Hematopoietic multipotent progenitor cell treated with erythropoietin and hydrocortisone succinate and interleukin-3 and kit ligand, for 8 days (in vitro differentiated cells): Measurements from ENCODE around the gene CEP44.
"Not testable (repeated sequence)": the region's sequence is repeated elsewhere in the genome, so short reads cannot be mapped to it uniquely, and the experiment has no call there.

Experiments used
- DNase-seq: peaks from one replicate; pipeline ENCODE4 v3.0.0-alpha.2; 2015

CEP44 gene

GRCh38 chr4:174332741-174333493 is 49.2 kb downstream of the CEP44 start:
- no peak for DNase-seq

- DNase-seq, result no peak
These were observed 50.9 kb downstream of the CEP44 start for GRCh38 chr4:174334628-174335027.

GRCh38 chr4:174340714-174341113 is 57.0 kb downstream of the CEP44 start:
- DNase-seq, result no peak

DNA sequence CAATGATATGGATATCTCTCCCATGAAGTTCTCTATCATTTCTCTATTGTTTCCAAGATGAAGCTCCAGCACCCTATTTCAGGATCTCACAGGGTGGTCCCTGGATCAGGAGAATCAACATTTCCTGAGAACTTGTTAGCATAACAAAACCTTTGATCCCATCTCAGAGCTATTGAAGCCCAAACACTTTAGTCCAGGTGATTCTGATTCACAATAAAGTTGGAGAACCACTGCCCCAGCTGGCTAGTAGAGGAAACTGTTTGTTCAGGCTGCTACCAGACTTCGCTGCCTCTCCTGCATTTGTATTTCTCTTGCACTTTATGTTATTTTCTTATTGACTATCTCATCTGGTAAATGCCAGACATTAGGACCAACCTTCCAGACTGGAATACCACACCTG is 65.4 kb downstream of the CEP44 start:
- no peak for DNase-seq

GRCh38 chr4:174352061-174352819 is 68.5 kb downstream of the CEP44 start:
- peak; percentile 51 for DNase-seq

DNA sequence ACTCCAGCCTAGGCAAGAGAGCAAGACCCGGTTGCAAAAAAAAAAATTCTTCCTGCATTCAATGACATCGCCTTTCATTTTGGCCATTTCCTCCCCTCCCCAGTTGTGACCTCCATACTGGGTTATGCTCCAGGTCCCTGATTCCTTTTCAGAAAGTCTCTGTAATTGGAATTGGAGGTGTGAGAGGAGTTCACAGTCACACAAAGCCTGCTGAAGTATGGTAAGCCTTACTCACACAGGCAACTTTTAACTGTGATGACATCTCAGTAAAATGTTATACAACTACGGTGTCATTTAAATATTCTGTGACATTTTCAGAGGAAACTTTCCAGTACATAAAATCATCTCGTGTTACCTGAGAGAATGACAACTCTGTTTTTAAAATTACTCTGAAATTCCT is 73.6 kb downstream of the CEP44 start:
- no peak for DNase-seq

DNA sequence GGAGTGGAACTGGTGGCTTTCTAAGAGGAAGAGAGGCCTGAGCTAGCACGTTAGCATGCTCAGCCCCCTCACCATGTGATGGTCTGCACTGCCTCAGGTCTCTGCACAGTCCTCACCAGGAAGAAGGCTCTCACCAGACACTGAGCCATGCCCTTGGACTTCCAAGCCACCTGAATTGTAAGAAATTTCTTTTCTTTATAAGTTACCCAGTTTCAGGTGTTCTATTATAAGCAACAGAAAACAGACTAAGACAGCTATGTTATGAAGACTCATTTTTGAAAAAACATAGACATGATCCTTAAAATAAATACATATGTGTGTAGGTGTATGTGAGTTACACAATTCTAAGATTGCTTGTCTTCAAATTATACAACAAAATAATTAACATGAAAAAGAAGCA is 74.7 kb downstream of the CEP44 start:
- no peak for DNase-seq

GRCh38 chr4:174358829-174359228 is 75.1 kb downstream of the CEP44 start:
- DNase-seq, result no peak

- no peak for DNase-seq
These were observed 78.6 kb downstream of the CEP44 start for GRCh38 chr4:174362340-174362739.

- not testable (repeated sequence) for DNase-seq
These were observed 80.1 kb downstream of the CEP44 start for GRCh38 chr4:174363782-174364181.

GRCh38 chr4:174365018-174365587 is 81.4 kb downstream of the CEP44 start:
- peak; percentile 67 for DNase-seq

GRCh38 chr4:174369985-174370384 is 86.3 kb downstream of the CEP44 start:
- DNase-seq, result no peak

- DNase-seq, result no peak
These were observed 90.1 kb downstream of the CEP44 start for GRCh38 chr4:174373821-174374220.

- DNase-seq, result no peak
These were observed 91.7 kb downstream of the CEP44 start for GRCh38 chr4:174375422-174375821.

DNA sequence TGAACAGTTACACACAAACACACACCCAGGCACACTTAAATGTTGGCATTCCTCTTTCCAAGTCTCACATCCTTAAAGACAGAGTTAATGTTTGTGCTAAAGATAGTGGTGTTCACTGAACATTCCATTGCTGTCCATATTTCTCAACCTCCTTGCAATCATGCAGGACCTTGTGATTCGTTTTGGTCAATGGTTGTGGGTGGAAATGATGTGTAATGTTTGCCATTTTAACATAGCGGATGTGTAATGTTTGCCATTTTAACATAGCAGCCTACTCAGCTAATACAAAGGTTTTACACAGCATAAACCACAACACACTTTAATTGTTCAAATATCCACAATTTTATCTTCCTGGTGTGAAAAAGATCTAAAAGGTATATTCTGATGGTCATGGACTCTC is 93.9 kb downstream of the CEP44 start:
- DNase-seq, result no peak

GRCh38 chr4:174378951-174379350 is 95.2 kb downstream of the CEP44 start:
- no peak for DNase-seq

DNA sequence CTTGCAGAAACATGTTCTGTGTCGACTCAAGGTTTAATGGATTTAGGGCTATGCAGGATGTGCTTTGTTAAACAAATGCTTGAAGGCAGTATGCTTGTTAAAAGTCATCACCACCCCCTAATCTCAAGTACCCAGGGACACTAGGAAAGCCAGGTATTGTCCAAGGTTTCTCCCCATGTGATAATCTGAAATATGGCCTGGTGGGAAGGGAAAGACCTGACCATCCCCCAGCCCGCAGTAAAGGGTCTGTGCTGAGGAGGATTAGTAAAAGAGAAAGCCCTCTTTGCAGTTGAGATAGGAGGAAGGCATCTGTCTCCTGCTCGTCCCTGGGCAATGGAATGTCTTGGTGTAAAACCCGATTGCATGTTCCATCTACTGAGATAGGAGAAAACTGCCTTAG is 96.5 kb downstream of the CEP44 start:
- not testable (repeated sequence) for DNase-seq

- no peak for DNase-seq
These were observed 97.2 kb downstream of the CEP44 start for GRCh38 chr4:174380699-174381439.

DNA sequence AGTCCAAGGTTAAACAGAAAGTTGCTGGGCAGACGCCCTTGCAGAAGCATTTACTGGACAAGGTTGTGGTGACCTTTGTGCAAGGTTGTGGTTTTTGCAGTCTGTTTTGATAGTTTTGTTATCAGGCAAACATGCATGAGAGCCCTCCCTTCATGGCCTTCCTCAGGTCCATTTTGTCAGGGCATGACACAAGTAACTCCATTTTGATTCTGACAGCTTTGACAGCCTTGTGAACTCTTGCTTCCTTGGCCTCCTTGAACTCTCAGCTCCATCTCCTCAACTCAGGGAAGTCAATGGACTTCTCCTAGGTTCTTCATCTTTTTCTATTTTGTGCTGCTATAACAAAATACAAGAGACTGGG is 97.7 kb downstream of the CEP44 start:
- DNase-seq, result no peak
